GM23338 (cell line): ENCODE results near the gene SHB. TPM values are rescaled to one million over a fixed set of nuclear protein-coding genes. Genes with fewer than 3 reads are reported as not detected.

Source experiments
- ATAC-seq: fragments of 200-7000 bp; cut with Tn5 transposase; 3 replicates; pipeline ENCODE4 v1.9.1; 2020
- DNase-seq: peaks from one replicate; pipeline ENCODE4 v3.0.0-alpha.2; 2015; ENCODE audit warnings: low spot score
- H2AFZ ChIP-seq: fragments of 200-600 bp; sonication (generic); 2 replicates; pipeline ENCODE4 v1.8.0; 2016; ENCODE audit warnings: antibody characterized with exemption, mild to moderate bottlenecking, moderate library complexity
- H3F3A ChIP-seq: fragments of 200-600 bp; sonication (generic); replicated peaks from 2 replicates; pipeline ENCODE4 v1.8.0; 2017; ENCODE audit warnings: antibody characterized with exemption, mixed run types, low read depth
- H3K27ac ChIP-seq: fragments of 200-600 bp; sonication (generic); 2 replicates; pipeline ENCODE4 v1.6.1; 2016; ENCODE audit warnings: low read depth
- H3K27me3 ChIP-seq: fragments of 200-600 bp; sonication (generic); 2 replicates; pipeline ENCODE4 v1.8.0; 2016; ENCODE audit warnings: mild to moderate bottlenecking, mixed run types, moderate library complexity; ENCODE audit not compliant: insufficient read depth
- H3K36me3 ChIP-seq: fragments of 200-600 bp; sonication (generic); 2 replicates; pipeline ENCODE4 v1.8.0; 2016; ENCODE audit warnings: mild to moderate bottlenecking; ENCODE audit not compliant: insufficient read depth
- H3K4me1 ChIP-seq: fragments of 200-600 bp; sonication (generic); 2 replicates; pipeline ENCODE4 v1.8.0; 2016; ENCODE audit warnings: mild to moderate bottlenecking, moderate library complexity; ENCODE audit not compliant: insufficient read depth
- H3K4me2 ChIP-seq: fragments of 200-600 bp; sonication (generic); 2 replicates; pipeline ENCODE4 v1.7.1; 2017; ENCODE audit warnings: mixed run types
- H3K4me3 ChIP-seq: fragments of 200-600 bp; sonication (generic); 2 replicates; pipeline ENCODE4 v1.6.1; 2016; ENCODE audit warnings: mixed run types
- H3K79me2 ChIP-seq: fragments of 200-600 bp; sonication (generic); replicated peaks from 2 replicates; pipeline ENCODE4 v1.8.0; 2017; ENCODE audit warnings: mild to moderate bottlenecking; ENCODE audit not compliant: insufficient read depth
- H3K9me2 ChIP-seq: fragments of 200-600 bp; sonication (generic); 2 replicates; pipeline ENCODE4 v1.8.0; 2017; ENCODE audit not compliant: insufficient read depth
- H4K20me1 ChIP-seq: fragments of 200-600 bp; sonication (generic); replicated peaks from 2 replicates; pipeline ENCODE4 v1.8.0; 2017; ENCODE audit warnings: mild to moderate bottlenecking; ENCODE audit not compliant: insufficient read depth
- H3K27ac Mint-ChIP-seq: 2 replicates; pipeline ENCODE4 v1.8.0; 2020; ENCODE audit warnings: inconsistent platforms, mild to moderate bottlenecking, moderate library complexity, mixed read lengths
- H3K27me3 Mint-ChIP-seq: 3 replicates; pipeline ENCODE4 v1.8.0; 2022; ENCODE audit warnings: low read depth, mild to moderate bottlenecking, moderate library complexity, mixed read lengths, inconsistent platforms; ENCODE audit not compliant: insufficient read depth, poor library complexity
- H3K36me3 Mint-ChIP-seq: 3 replicates; pipeline ENCODE4 v1.8.0; 2021; ENCODE audit warnings: low read depth, mild to moderate bottlenecking, inconsistent platforms, moderate library complexity, mixed read lengths
- H3K4me1 Mint-ChIP-seq: 3 replicates; pipeline ENCODE4 v1.8.0; 2020; ENCODE audit warnings: mild to moderate bottlenecking, inconsistent platforms, mixed read lengths
- H3K4me3 Mint-ChIP-seq: 3 replicates; pipeline ENCODE4 v1.8.0; 2021; ENCODE audit warnings: moderate library complexity, mild to moderate bottlenecking, inconsistent platforms, mixed read lengths
- H3K9me3 Mint-ChIP-seq: 3 replicates; pipeline ENCODE4 v1.8.0; 2020; ENCODE audit warnings: moderate library complexity, mild to moderate bottlenecking, inconsistent platforms, mixed read lengths
- CTCF ChIP-seq, 2 experiments: fragments of 200-600 bp in 1 of 2; sonication (generic) in 1 of 2; conservative IDR thresholded peaks; 2 replicates each; pipeline versions ENCODE4 v1.5.1 to v1.6.1; 2016 to 2017; ENCODE audit warnings: antibody characterized with exemption in 2 of 2, low read depth in 2 of 2, mild to moderate bottlenecking in 2 of 2, moderate library complexity in 1 of 2
- NANOG ChIP-seq: IDR thresholded peaks from 2 replicates; pipeline ENCODE4 v1.6.1; 2016; ENCODE audit warnings: antibody characterized with exemption, borderline replicate concordance
- REST ChIP-seq: IDR thresholded peaks from one replicate; pipeline ENCODE4 v1.6.1; 2018; ENCODE audit warnings: antibody characterized with exemption; ENCODE audit not compliant: unreplicated experiment
- ZNF114 ChIP-seq: fragments of 250-450 bp; sonication (Bioruptor Pico); IDR thresholded peaks from 2 replicates; pipeline ENCODE4 v1.5.0; 2020; ENCODE audit warnings: mild to moderate bottlenecking, moderate library complexity
- ZNF331 ChIP-seq: fragments of 250-450 bp; sonication (Bioruptor Pico); IDR thresholded peaks from 2 replicates; pipeline ENCODE4 v1.5.0; 2020; ENCODE audit warnings: low read depth, mild to moderate bottlenecking, moderate library complexity
- polyA plus RNA-seq: library from polyadenylated mRNA; unstranded; fragments of >200 nt; fragmentation: Nextera tagmentation; extraction: Ambion mirVana; gene quantifications from 2 replicates; pipeline ENCODE4 v1.2.1, GENCODE V29; 2016
- total RNA-seq: library from RNA; depleted of rRNA; stranded (reverse); fragments of >200 nt; shearing (Covaris generic); gene quantifications from 2 replicates; pipeline ENCODE4 v1.2.3, GENCODE V29; 2014

SHB gene
- total and polyA plus RNA-seq, 2 experiments from 2014 or later: 1.5 to 14.0 TPM

GRCh38 chr9:37976714-37977477 lies 92.1 kb downstream of the SHB start (continued):
- TF ChIP-seq ZNF114: no peak
- no peak for TF ChIP-seq ZNF331
- no peak for TF ChIP-seq CTCF (conservative IDR thresholded peaks at IDR 0.05; ENCODE audit: low read depth in 2 of 2)
- TF ChIP-seq NANOG: no peak

- Histone ChIP-seq H3K9me2 (no peaks in the 10 kb centered on the region), H4K20me1 (no peaks in the 10 kb centered on the region), H3K36me3 (no peaks in the 10 kb centered on the region), H3K79me2 (no peaks in the 10 kb centered on the region), H3K4me2 (no peak overlapping the region), H3F3A (no peaks in the 10 kb centered on the region), H3K27ac (no peak overlapping the region), H3K4me3 (no peak overlapping the region), H2AFZ (no peak overlapping the region), H3K4me1 (no peaks in the 10 kb centered on the region), H3K27me3 (no peaks in the 10 kb centered on the region)
- TF ChIP-seq NANOG (no peak), REST (no peak), CTCF (conservative IDR thresholded peaks at IDR 0.05; ENCODE audit: low read depth in 2 of 2) (no peak)
- Mint-ChIP-seq H3K36me3 (no peaks in the 10 kb centered on the region), H3K27ac (no peak overlapping the region), H3K4me3 (no peak overlapping the region), H3K4me1 (peaks cover 6% of the 10 kb centered on the region; the same call in 2 of the 3 replicates), H3K27me3 (no peaks in the 10 kb centered on the region), H3K9me3 (no peaks in the 10 kb centered on the region; the same call in 2 of the 3 replicates)
- no peak for ATAC-seq
- no peak for DNase-seq
Observed at GRCh38 chr9:37975639-37976038, 93.4 kb downstream of the SHB start.
